CD4-positive, alpha-beta T cell treated with Interferon gamma for 1 hour (primary cell): Measurements from ENCODE around the gene ERAS.
A peak's percentile ranks its signal among the peaks of the same experiment; 100 is the strongest.
"Not testable (repeated sequence)": the region's sequence is repeated elsewhere in the genome, so short reads cannot be mapped to it uniquely, and the experiment has no call there.

Experiments
- DNase-seq: peaks from one replicate; pipeline ENCODE4 v3.0.0-alpha.2; 2020

Gene ERAS

DNA sequence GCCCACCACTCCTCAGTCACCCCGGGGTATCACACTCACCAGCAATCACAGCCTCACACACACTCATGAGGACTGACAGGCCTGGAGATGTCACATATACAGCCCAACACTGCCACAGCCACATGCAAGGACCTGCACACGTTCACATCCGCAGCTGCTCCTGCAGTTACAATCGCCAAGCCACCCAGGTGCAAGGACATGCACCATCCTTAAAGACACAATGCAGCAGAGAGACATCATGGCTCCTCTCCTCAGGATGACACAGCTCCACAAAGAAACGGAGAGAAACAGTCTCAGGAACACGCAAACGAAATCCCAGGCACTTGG is 8.0 kb downstream of the ERAS start:
- no peak for DNase-seq

DNA sequence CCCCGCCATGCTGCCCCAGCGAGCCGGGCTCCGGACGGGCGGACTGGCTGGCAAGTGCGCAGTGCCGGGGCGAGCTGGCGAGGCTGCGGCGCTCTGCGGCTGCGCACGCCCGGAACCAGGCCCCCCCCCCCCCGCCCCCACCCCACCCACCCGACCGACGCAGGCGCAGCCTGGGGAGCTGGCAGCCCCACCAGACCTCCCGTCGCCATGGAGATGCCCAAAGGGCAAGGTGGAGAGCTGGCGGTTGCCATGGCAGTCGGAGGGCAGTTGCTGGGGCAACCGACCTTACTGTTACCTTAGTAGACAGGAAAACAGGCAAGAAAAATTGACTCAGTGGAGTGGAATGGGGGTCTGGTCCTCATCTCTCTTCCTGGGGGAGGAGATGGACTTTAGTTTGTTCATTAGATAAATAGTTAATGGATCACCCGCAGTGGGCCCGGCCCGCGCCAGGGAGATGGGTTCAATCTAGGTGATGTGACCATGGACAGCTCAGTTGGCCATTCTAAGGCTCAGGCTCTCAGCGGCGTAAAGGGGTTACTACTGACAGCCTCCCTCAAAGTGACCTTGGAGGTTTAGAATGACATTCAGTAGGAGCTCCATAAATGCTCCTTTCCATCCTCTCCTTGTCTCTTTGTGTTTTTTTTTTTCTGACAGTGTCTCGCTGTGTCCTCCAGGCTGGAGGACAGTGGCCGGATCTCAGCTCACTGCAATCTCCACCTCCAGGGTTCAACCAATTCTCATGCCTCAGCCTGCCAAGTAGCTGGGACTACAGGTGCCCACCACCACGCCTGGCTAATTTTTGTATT is 9.4 kb downstream of the ERAS start, which contains the start of gene PCSK1N:
Gene PCSK1N, minus strand, starts transcription at position 87 of the 806 bp plus-strand sequence. Its CDS starts 78 bp downstream, at position 9.
- peak; percentile 73 for DNase-seq

DNA sequence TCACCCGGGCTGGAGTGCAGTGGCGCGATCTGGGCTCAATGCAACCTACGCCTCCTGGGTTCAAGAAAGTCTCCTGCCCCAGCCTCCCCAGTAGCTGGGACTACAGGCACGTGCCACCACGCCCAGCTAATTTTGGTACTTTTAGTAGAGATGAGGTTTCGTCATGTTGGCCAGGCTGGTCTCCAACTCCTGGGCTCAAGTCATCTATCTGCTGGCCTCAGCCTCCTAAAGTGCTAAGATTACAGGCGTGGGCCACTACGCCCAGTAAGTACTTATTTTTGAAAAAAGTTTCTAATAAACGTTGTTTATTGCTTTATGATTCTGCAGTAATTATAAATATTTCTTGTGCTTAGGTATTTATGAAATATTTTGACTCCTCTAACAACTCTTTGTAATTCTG is 13.4 kb downstream of the ERAS start:
- no peak for DNase-seq

DNA sequence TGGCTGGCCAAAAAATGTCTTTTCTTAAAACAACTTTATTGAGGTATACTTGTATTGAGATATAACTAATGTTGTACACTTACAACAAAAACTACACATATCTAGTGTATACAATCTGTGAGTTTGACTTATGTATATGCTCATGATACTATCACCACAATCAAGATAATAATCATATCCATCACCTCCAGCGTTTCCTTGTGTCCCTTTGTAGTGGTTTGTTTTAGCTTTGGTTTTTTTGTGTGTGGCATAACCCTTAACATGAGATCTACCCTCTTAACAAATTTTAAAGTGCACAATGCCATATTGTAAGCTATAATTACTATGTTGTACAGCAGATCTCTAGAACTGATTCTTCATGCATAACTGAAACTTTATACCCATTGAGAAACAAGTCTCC is 22.5 kb downstream of the ERAS start:
- no peak for DNase-seq

DNA sequence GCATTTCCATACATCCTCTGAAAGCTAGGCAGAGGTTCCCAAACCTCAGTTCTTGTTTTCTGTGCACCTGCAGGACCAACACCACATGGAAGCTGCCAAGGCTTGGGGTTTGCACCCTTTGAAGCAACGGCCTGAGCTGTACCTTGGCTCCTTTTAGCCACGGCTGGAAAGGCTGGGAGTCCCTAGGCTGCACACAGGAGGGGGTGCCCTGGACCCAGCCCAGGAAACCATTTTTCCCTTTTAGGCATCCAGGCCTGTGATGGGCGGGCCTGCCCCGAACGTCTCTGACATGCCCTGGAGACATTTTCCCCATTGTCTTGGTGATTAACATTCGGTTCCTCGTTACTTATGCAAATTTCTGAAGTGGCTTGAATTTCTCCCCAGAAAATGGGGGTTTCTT is 26.5 kb downstream of the ERAS start:
- DNase-seq, result no peak

DNA sequence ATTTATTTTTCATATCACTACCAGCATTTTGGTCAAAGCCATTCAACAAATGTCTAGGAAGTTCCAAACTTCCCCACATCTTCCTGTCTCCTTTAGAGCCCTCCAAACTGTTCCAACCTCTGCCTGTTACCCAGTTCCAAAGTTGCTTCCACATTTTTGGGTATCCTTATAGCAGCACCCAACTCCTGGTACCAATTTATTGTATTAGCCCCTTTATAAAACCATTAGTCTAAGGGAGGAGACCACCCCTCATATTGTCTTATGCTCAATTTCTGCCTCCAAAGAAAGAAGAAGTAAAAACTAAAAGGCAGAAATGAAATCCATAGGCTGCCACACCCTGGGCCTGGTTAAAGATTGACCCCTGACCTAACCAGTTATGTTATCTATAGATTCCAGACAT is 27.2 kb downstream of the ERAS start:
- DNase-seq, result not testable (repeated sequence)

DNA sequence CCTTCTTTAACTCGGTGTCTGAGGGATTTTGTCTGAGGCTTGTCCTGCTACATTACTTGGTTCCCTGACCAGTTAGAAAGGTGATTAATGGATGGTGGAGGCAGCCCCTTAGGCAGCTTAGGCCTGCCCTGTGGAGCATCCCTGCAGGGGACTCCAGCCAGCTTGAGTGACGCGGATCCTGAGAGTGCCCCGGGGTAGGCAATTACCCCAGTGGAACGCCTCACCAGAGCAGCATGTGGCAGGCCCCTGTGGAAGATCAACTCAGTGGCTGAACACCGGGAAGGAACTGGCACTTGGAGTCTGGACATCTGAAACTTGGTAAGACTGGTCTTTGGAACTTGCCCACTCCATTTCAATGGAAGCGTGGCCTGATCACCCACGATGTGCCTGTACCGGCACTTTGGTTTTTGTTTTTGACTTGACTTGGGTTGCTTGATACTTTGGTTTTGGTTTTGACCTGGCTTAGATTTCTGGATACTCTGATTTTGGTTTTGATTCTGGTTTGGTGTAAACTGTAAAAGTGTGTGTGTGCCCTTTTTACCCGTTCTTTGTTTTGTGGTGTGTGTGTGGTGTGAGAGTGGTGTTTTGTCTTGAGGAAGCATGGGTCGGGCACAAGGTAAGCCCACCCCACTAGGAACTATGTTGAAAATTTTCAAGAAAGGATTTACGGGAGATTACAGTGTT is 27.9 kb downstream of the ERAS start:
- DNase-seq, result not testable (repeated sequence)

DNA sequence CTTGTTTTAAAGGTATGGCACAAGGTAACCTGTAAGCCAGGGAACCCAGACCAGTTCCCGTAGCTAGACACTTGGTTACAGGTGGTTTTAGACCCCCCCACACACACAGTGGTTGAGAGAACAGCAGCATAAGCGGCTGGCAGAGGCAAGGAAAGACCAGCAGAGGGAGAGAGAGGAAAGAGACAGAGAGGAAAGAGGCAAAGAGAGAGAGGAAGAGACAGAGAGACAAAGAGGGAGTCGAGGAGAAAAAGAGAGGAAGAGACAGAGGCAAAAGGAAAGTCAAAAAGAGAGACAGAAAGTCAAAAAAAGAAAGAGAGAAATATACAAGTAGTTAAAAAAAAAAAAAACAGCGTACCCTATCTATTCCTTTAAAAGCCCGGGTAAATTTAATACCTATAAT is 28.6 kb downstream of the ERAS start:
- no peak for DNase-seq

DNA sequence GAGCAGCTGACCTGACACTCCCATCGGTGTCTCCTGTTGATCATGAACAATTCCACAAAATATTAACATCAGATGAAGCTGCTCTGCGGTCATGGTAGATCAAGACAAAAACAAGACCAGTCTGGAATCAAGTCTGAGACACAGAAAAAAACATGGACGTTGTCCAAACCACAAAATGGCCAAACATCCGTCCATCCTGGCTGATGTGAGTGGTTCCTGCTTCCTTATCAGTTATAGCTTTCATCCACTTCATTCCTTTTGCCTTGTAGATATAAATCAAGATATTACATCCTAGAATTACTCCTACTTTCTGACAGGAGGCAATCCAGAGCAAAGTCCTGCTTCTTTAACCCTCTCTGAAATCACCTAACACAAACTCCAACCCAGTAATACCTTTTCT is 37.9 kb downstream of the ERAS start:
- no peak for DNase-seq

DNA sequence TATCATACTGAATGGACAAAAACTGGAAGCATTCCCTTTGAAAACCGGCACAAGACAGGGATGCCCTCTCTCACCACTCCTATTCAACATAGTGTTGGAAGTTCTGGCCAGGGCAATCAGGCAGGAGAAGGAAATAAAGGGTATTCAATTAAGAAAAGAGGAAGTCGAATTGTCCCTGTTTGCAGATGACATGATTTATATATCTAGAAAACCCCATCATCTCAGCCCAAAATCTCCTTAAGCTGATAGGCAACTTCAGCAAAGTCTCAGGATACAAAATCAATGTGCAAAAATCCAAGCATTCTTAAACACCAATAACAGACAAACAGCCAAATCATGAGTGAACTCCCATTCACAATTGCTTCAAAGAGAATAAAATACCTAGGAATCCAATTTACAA is 45.7 kb downstream of the ERAS start:
- not testable (repeated sequence) for DNase-seq

DNA sequence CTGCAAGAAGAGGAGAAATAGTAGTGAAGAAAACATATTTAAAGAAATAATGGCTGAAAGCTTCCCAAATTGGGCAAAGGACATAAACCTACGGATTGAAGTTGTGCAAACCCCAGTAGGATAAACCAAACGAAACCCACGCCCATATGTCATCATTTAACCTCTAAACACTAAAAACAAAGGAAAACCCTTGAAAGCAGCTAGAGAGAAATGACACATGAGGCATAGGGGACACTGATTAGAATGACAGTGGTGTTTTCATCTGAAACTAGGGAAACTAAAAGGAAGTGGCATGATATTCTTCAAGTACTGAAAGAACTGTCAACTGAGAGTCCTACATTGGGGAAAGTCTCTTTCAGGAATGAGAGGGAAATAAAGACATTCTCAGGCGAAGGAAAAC is 50.6 kb downstream of the ERAS start:
- not testable (repeated sequence) for DNase-seq
